Transverse colon (tissue), 3 donors: ENCODE measurements around the gene CCDC34.
A peak's percentile ranks its signal among the peaks of the same experiment; 100 is the strongest.

ENCODE experiments used
- POLR2A ChIP-seq: fragments of 450-650 bp; IDR thresholded peaks from one replicate; pipeline ENCODE4 v1.6.1; 2016; ENCODE audit warnings: antibody characterized with exemption, mild to moderate bottlenecking, moderate library complexity
- TF ChIP-seq, protein P1 (sequence below), 5 experiments: fragments of 200-600 bp in 3 of 5; fragments of 450-650 bp in 2 of 5; sonication (generic) in 3 of 5; IDR thresholded peaks; 1 replicate in 2 of 5; 2 replicates in 3 of 5; pipeline ENCODE4 v1.5.1; 2016 to 2017; ENCODE audit warnings: antibody characterized with exemption in 5 of 5, inconsistent platforms in 3 of 5, mild to moderate bottlenecking in 2 of 5, moderate library complexity in 1 of 5

DNA sequence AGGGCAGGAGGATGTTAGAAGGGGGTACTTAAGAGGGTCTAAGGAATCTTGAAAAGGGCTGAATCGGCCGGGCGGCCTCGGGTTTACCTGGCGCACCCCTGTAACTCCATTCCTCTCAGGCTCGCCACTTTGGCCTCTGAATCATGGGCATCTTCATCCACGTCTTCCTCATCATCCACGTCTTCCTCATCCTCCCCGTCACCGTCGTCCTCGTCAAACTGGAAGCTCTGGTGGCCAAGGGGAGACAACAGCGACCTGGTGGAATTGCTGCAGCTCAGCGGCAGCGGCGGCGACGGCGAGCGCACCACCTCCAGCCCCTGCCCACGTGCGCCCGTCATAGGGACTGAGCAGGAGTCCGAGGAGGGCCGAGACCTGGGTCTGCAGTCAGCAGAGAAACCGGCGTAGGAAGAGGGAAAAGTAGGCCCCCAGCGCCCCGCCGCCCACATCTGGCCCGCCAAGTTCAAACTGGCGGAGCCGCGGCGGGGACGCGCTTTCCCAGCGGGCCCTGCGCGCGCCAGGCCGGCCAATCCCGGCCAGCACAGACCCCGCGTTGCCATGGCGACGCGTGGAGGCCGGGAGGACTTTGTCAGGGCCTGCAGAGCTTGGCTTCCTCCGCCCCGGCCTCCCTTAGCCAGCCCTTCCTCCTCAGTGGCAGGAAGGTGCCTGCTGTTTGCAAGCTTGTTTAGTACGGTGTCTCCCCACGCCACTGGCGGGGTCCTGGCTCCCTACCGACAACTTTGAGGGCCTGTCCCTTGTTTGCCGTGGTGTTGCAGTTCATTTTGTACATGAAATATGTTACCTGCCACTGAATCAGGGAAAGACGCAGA, at the start of gene CCDC34:
- TF ChIP-seq POLR2A = peak; percentile 45
- TF ChIP-seq, protein P1, sequence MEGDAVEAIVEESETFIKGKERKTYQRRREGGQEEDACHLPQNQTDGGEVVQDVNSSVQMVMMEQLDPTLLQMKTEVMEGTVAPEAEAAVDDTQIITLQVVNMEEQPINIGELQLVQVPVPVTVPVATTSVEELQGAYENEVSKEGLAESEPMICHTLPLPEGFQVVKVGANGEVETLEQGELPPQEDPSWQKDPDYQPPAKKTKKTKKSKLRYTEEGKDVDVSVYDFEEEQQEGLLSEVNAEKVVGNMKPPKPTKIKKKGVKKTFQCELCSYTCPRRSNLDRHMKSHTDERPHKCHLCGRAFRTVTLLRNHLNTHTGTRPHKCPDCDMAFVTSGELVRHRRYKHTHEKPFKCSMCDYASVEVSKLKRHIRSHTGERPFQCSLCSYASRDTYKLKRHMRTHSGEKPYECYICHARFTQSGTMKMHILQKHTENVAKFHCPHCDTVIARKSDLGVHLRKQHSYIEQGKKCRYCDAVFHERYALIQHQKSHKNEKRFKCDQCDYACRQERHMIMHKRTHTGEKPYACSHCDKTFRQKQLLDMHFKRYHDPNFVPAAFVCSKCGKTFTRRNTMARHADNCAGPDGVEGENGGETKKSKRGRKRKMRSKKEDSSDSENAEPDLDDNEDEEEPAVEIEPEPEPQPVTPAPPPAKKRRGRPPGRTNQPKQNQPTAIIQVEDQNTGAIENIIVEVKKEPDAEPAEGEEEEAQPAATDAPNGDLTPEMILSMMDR (IDR thresholded peaks at IDR 0.05) = no peak
